NOMO-1 treated with dmso at 0.1 percent for 144 hours (cell line): ENCODE measurements around the gene NISCH.

Source experiments
- DNase-seq: peaks from one replicate; lab custom pipeline; 2025; ENCODE audit not compliant: unreplicated experiment; lab: John Stamatoyannopoulos, UW

Gene NISCH

DNA sequence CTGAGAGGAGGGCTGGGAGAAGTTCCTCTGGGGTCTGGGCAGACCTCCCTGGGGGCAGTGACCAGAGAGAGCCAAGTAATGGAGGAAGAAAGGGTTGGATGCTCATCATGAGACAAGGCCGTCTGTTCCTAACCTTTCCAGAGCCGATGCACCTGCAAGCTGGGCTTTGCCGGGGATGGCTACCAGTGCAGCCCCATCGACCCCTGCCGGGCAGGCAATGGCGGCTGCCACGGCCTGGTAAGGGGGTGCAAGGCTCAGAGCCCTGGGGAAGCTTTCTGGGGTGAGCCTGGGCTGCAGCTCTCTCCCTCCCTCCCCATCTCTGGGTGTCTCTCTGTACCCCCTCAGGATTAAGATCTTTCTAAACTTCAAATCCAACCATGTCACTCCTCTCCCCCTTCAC, 56.1 kb downstream of the NISCH start:
- no peak for DNase-seq

DNA sequence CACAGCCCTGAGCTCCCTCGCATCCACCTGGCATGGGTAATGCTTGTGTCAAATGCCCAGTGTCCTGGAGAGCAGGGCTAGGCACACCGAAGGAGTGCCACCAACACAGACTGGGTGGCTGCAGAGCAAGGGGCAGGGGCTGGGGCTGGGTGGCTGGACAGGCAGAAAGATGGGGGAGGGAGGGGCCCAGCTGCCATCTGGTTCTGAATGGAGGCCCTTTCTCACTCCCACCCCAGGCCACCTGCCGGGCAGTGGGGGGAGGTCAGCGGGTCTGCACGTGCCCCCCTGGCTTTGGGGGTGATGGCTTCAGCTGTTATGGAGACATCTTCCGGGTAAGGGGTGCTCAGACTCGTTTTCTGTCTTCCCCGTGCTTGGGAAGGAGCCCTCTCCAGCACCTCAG, 56.7 kb downstream of the NISCH start:
- no peak for DNase-seq

DNA sequence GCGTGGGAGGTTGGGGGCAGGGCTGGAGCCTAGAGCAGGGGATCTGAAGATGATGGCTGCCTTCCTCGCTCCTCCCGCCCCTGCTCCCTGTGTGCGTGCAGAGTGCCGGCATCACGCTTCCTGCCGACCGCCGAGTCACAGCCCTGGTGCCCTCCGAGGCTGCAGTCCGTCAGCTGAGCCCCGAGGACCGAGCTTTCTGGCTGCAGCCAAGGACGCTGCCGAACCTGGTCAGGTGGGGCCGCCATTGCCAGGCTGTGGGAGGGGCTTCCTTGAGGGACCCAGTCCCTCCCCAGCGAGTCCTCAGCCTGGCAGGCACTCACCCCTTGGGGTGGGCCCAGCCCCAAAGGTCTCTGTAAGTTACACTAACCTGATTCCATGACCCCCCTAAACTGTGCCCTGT, 57.3 kb downstream of the NISCH start:
- no peak for DNase-seq

DNA sequence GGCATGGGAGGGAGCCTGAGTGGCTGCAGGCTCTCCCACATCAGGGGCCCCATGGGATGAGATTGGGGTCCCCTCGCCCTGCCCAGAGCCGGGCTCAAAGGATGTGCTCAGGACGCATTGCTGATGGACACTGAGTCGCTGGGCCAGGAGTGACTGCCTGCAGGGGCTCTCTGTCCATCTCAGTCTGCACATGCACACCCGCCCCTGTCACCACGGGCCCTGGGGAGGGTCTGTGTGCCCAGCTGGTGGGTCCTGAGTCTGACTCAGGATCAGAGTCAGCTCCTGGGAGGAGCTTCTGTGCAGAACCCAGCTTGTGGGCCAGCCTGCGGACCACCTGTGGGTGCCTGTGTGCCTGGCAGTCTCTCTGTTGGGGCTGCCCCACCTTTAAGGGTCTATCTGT, 57.9 kb downstream of the NISCH start:
- no peak for DNase-seq

DNA sequence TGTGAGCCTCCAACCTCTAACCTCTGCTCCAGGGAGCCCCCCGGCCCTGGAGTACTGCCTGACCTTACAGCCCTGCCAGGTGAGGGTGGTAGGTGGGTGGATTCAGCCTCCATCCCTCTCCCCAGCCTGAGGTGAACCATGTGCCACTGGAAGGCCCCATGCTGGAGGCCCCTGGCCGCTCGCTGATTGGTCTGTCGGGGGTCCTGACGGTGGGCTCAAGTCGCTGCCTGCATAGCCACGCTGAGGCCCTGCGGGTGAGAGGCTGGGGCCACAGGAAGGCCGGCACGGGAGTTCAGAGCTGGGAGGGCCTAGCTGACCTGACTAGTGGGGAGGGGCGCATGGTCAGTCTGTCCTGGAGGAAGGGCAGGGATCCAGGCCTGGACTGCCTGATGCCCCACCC, 59.2 kb downstream of the NISCH start:
- DNase-seq: no peak

DNA sequence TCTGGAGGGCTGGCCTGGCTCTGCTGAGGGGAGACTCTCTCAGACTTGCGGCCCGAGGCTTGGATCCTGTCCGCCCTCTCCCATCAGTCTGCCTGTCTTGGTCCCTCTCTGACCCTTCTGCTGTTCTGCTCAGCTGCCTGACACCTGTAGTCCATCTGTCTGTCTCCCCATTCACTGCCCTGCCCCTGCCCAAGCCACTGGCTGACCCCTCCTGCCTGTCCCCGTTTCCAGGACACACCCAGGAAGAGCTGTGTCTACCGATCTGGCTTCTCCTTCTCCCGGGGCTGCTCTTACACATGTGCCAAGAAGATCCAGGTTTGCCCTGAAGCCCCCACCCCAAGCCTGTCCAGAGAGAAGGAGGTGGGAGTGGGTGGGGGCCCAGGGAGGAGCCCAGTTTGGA, 59.8 kb downstream of the NISCH start:
- DNase-seq: no peak

DNA sequence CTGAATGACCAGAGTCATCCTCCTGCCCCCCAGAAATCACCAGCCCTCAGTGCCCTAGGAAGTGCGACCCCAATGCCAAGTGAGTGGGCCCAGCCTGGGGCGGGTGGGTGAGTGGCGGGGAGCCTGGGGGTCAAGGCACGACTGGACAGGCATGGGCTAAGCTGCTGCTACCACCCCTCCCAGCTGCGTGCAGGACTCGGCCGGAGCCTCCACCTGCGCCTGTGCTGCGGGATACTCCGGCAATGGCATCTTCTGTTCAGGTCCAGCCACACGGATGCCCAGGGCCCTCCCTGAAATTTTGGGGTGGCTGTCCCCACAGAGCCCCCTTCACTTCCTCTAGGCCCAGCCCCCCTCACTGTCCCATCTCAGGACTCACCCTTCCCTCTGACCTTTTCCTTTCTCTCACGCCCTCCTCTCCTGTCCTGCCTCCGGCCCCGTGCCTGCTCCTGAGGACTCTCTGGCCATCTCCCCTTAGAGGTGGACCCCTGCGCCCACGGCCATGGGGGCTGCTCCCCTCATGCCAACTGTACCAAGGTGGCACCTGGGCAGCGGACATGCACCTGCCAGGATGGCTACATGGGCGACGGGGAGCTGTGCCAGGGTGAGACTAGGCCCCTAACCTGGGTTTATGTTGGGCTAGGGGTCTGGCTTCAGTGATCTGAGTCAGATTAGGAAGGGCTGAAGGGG, 61.2 kb downstream of the NISCH start:
- no peak for DNase-seq

DNA sequence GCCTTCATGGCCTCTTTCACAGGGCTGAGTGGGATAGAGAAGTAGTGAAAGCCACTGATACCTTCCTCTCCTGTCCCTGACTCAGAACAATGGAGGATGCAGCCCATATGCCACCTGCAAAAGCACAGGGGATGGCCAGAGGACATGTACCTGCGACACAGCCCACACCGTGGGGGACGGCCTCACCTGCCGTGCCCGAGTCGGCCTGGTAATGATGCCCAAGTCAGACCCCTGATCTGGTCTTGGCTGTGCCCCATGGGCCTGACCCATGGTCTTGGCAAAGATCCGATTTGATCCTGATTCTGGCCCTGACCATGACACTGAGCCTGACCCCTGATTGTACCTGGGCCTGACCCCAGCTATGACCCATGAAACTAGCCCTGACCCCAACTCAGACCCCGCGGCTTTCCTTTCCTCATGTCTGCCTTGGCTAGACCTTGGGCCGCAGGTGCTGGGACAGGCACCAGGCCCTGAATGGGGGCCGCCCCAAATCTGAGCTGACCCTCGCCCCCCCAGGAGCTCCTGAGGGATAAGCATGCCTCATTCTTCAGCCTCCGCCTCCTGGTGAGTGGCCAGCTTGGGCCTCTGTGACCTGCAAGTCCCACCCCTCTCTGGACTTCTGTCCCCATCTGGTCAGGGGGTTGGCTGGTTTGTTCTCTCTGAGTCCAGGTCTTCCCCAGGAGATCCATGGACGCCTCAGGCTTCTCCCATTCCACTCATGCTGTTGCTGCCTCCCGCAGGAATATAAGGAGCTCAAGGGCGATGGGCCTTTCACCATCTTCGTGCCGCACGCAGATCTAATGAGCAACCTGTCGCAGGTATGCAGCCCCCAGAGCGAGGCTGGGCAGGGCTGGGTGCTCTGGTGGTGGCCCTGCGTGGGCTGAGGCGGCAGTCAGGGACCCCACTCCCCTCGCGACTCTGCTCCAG, 62.7 kb downstream of the NISCH start:
- no peak for DNase-seq

DNA sequence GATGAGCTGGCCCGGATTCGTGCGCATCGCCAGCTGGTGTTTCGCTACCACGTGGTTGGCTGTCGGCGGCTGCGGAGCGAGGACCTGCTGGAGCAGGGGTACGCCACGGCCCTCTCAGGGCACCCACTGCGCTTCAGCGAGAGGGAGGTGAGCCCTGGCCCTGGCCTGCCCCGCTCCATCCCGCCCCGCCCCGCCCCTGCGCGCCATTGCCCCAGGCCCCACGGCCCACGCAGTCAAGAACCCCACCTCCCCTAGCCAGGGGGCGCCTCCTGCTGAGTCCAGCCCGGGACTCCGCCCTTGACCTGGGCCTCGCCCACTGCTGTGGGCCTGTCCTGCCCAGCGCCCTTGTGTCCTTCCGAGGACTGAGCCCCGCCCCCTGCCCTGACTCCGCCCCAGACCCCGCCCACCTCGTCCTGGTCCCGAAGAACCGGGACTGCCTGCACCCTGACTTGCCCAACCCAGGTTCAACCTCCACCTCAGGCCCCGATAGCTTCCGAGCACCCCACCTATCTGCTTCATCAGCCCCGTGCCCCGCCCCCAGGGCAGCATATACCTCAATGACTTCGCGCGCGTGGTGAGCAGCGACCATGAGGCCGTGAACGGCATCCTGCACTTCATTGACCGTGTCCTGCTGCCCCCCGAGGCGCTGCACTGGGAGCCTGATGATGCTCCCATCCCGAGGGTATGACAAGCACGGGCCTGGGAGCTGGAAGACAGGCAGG, 63.5 kb downstream of the NISCH start:
- DNase-seq: no peak

DNA sequence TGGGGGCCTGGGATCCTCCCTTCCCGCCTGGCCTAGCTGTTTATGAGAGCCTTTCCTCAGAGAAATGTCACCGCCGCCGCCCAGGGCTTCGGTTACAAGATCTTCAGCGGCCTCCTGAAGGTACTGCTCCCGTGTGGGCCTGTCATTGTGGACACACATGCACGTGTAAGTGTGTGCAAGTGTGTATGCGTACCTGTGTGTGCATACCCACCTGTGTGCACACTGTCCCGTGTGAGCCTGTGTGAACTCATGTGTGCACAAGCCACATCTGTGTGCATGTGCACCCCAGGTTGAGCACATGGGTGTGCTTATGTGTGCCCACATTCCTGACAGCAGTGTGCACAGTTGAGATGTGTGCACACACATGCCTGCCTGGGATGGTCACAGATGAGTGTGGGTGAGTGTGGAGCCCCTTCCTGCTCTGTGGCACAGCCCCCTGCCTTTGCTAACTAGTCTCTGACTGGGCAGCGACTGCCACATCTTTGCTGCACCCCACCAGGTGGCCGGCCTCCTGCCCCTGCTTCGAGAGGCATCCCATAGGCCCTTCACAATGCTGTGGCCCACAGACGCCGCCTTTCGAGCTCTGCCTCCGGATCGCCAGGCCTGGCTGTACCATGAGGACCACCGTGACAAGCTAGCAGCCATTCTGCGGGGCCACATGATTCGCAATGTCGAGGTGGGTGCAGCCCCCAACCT, 64.2 kb downstream of the NISCH start:
- DNase-seq: no peak

DNA sequence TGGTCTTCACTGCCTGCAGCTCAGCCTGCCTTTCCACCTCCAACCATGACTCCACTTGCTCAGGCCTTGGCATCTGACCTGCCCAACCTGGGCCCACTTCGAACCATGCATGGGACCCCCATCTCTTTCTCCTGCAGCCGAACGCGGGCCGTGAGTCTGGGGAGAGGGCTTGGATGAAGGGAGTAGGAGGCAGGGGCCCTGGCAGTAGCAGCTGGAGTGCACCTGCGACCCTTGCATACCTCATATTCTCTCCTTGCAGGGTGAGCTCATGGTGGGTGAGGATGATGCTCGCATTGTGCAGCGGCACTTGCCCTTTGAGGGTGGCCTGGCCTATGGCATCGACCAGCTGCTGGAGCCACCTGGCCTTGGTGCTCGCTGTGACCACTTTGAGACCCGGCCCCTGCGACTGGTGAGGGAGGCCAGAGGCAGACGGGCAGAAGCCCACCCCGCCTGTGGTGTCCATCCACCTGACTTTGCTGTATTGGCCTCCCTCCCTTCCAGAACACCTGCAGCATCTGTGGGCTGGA, 64.8 kb downstream of the NISCH start:
- no peak for DNase-seq

DNA sequence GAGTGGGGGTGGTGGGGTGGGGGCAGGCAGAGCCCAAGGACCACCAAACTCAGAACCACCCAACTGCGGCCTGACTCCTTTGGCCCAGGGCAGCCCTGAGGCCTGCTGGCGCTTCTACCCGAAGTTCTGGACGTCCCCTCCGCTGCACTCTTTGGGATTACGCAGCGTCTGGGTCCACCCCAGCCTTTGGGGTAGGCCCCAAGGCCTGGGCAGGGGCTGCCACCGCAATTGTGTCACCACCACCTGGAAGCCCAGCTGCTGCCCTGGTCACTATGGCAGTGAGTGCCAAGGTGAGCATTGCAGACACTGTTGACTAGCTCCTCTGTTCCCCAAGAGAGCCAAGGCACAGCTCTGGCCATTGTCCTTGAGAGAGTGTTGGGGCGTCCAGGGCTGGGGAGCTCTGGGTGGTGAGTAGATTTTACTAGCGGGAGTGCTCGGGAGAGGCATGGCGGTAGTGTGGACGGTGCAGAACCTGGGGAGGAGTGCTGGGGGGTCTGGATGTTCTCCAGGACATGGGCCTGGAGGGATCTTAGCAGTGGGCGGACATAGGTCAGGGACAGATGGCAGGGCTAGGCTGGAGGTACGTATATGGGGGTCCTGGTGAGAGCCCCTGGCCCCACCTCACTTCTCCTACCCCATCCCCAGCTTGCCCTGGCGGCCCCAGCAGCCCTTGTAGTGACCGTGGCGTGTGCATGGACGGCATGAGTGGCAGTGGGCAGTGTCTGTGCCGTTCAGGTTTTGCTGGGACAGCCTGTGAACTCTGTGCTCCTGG, 65.5 kb downstream of the NISCH start:
- no peak for DNase-seq

DNA sequence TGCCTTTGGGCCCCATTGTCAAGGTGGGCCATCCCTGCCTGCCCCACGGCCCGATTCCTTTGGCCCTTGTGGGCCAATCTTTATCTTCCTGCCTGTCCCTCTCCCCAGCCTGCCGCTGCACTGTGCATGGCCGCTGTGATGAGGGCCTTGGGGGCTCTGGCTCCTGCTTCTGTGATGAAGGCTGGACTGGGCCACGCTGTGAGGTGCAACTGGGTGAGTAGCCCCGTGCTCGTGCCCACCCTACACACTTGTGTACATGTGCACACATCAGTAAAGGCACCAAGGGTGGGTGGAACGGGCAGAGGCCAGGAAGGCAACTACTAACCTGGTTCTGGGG, 66.1 kb downstream of the NISCH start:
- DNase-seq: no peak

DNA sequence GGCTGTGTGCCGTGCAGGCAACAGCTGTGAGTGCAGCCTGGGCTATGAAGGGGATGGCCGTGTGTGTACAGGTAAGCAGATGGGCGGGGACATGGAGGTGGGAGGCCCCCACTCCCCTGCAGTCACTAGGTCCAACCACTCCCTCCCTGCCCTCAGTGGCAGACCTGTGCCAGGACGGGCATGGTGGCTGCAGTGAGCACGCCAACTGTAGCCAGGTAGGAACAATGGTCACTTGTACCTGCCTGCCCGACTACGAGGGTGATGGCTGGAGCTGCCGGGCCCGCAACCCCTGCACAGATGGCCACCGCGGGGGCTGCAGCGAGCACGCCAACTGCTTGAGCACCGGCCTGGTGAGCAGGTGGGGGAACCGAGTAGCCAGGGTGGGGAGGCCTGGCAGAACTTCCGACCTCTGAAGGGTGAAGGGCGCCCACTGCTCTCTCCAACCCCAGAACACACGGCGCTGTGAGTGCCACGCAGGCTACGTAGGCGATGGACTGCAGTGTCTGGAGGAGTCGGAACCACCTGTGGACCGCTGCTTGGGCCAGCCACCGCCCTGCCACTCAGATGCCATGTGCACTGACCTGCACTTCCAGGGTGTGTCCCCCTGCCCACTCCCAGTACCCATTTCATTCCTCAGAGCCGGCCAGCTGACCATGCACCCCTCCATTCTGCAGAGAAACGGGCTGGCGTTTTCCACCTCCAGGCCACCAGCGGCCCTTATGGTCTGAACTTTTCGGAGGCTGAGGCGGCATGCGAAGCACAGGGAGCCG, 66.7 kb downstream of the NISCH start:
- DNase-seq: no peak

DNA sequence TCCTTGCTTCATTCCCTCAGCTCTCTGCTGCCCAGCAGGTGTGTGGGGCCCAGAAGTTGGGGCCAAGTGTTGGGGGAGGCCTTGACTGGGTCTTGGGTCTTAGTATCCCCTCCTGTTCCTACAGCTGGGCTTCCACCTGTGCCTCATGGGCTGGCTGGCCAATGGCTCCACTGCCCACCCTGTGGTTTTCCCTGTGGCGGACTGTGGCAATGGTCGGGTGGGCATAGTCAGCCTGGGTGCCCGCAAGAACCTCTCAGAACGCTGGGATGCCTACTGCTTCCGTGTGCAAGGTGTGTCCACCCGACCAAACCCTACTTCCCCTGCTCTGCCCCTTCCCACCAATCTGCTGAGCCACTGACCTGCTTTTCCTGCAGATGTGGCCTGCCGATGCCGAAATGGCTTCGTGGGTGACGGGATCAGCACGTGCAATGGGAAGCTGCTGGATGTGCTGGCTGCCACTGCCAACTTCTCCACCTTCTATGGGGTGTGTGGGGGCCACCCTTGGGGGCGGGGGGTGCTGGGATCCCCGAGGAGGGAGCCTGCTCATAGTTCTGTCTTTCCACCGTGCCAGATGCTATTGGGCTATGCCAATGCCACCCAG, 67.3 kb downstream of the NISCH start:
- DNase-seq: no peak

DNA sequence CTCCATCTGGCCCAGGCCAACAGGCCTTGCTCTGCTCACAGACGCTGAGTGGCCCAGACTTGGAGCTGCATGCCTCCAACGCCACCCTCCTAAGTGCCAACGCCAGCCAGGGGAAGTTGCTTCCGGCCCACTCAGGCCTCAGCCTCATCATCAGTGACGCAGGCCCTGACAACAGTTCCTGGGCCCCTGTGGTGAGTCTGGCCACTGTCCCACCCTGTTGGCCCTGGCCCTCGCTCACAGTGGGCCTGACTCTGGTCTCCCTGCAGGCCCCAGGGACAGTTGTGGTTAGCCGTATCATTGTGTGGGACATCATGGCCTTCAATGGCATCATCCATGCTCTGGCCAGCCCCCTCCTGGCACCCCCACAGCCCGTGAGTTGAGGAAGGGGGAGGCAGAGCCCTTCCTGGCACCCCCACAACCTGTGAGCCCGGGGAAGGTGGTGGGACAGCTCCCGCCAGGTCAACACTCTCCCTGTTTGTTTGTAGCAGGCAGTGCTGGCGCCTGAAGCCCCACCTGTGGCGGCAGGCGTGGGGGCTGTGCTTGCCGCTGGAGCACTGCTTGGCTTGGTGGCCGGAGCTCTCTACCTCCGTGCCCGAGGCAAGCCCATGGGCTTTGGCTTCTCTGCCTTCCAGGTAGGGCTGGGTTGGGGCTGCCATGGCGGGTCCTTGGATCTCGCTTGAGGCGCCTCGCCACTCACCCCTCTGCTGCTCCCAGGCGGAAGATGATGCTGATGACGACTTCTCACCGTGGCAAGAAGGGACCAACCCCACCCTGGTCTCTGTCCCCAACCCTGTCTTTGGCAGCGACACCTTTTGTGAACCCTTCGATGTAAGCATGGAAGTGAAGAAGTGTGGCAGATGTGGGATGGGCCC, 68.2 kb downstream of the NISCH start:
- no peak for DNase-seq

DNA sequence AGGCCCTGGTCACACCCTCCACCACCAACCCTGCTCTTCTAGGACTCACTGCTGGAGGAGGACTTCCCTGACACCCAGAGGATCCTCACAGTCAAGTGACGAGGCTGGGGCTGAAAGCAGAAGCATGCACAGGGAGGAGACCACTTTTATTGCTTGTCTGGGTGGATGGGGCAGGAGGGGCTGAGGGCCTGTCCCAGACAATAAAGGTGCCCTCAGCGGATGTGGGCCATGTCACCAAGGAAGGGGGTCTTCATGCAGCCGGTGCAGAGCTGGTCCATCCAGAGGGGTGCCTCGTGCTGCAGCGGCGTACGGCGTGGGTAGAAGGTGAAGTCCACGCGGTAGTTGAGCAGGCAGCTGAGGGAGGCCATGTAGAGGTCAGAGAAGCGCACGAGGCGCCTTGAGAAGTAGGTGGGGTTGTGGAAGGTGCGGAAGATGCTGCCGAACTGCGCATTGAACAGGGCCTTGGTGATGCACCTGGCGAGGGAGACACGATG, 68.9 kb downstream of the NISCH start:
- no peak for DNase-seq
